ENCODE results near the gene ANTXR1. TPM values are rescaled to one million over a fixed set of nuclear protein-coding genes. Genes with fewer than 3 reads are reported as not detected.

The ANTXR1 gene
- total RNA-seq, 1 experiment from 2014 or later, result 25.7 TPM

- no peaks in the 10 kb centered on the region for H3K27me3 ChIP-seq (ENCODE audit: insufficient read depth, low read length)
- TF ChIP-seq EZH2 (IDR thresholded peaks at IDR 0.05) (no peak), CBX3 (IDR thresholded peaks at IDR 0.05; ENCODE audit: low read depth) (no peak), CEBPB (IDR thresholded peaks at IDR 0.05; ENCODE audit: low read depth) (no peak), MAX (IDR thresholded peaks at IDR 0.05) (no peak), REST (IDR thresholded peaks at IDR 0.05; ENCODE audit: low read depth) (no peak), ATF3 (IDR thresholded peaks at IDR 0.05) (no peak), ZNF274 (IDR thresholded peaks at IDR 0.05; ENCODE audit: low read depth, low read length) (no peak), RAD21 (IDR thresholded peaks at IDR 0.05; ENCODE audit: low read depth) (no peak), CTCF (IDR thresholded peaks at IDR 0.05 in 2 of 3, conservative IDR thresholded peaks at IDR 0.05 in 1 of 3; ENCODE audit: borderline replicate concordance in 1 of 3, insufficient read depth in 1 of 3, low read depth in 2 of 3, low read length in 2 of 3) (no peak), ELF1 (IDR thresholded peaks at IDR 0.05; ENCODE audit: borderline replicate concordance, low read depth) (no peak), JUND (IDR thresholded peaks at IDR 0.05) (no peak), POLR2AphosphoS5 (IDR thresholded peaks at IDR 0.05; ENCODE audit: low read depth, low read length) (no peak), EZH2phosphoT487 (IDR thresholded peaks at IDR 0.05; ENCODE audit: borderline replicate concordance) (no peak), POLR2A (IDR thresholded peaks at IDR 0.05; ENCODE audit: borderline replicate concordance, extremely low read depth, insufficient read depth, insufficient read length) (no peak), EGR1 (IDR thresholded peaks at IDR 0.05; ENCODE audit: low read depth) (no peak), ZFX (IDR thresholded peaks at IDR 0.05) (no peak)
- no peak overlapping the region for H2AFZ ChIP-seq (ENCODE audit: low read depth, low read length, poor library complexity, severe bottlenecking)
- H3K4me3 ChIP-seq (replicated peaks in 1 of 2; ENCODE audit: low read depth in 1 of 2, low read length in 2 of 2), result no peak overlapping the region
- no TSS peak for BruUV-seq (replicated peaks)
- POLR2A ChIA-PET, result no interaction called here
- RAD21 ChIA-PET (ENCODE audit: low non-redundant PET in 1 of 2, low total read pairs in 2 of 2, uncharacterized antibody in 2 of 2, unreplicated experiment in 2 of 2), result no interaction called here
- CTCF ChIA-PET, result no interaction called here
- H3K27ac ChIP-seq (ENCODE audit: low read depth, low read length), result no peak overlapping the region
- intact Hi-C loops (cut with micrococcal nuclease), result no loop called here
- H3K4me2 ChIP-seq (ENCODE audit: low read length), result no peak overlapping the region
- no peaks in the 10 kb centered on the region for H3K9me2 ChIP-seq (ENCODE audit: insufficient read depth)
- H4K20me1 ChIP-seq (ENCODE audit: insufficient read depth), result no peaks in the 10 kb centered on the region
- ATAC-seq (no peak), DNase-seq (ENCODE audit: low read depth, low spot score) (no peak)
- H3K9ac ChIP-seq (ENCODE audit: low read length), result no peak overlapping the region
- H3K9me3 ChIP-seq (ENCODE audit: control insufficient read depth in 1 of 2, insufficient read depth in 1 of 2, low read depth in 1 of 2, low read length in 2 of 2), result no peaks in the 10 kb centered on the region
- H3K79me2 ChIP-seq (ENCODE audit: insufficient read depth, low read length), result 0 out of 2 replicates have a peak, but pooled peaks cover 4% of the 10 kb centered on the region
- H3K36me3 ChIP-seq (ENCODE audit: control insufficient read depth in 1 of 2, insufficient read depth in 2 of 2, low read length in 2 of 2), result no peaks in the 10 kb centered on the region
- no peaks in the 10 kb centered on the region for H3K4me1 ChIP-seq (ENCODE audit: control insufficient read depth in 1 of 2, insufficient read depth in 2 of 2, low read length in 2 of 2)
Observed at GRCh38 chr2:69033461-69034095, 20.6 kb downstream of the ANTXR1 start.

Data from HCT116 (cell line).